ENCODE measurements around the gene ESPNL.

GRCh38 chr2:238066218-238066617, 33.9 kb upstream of the ESPNL start:
- TF ChIP-seq SUZ12 (IDR thresholded peaks at IDR 0.05; ENCODE audit: extremely low read depth, insufficient read depth, insufficient read length) (no peak), YY1 (IDR thresholded peaks at IDR 0.05; ENCODE audit: insufficient read depth, insufficient read length) (no peak), ZNF274 (IDR thresholded peaks at IDR 0.05; ENCODE audit: low read depth, low read length) (no peak)

Data from NT2/D1 (cell line).